Neuronal stem cell (in vitro differentiated cells): ENCODE results near the gene KRTAP10-7.
"Not testable (repeated sequence)": the region's sequence is repeated elsewhere in the genome, so short reads cannot be mapped to it uniquely, and the experiment has no call there.

Experiments
- DNase-seq: peaks from one replicate; pipeline ENCODE4 v3.0.0-alpha.2; 2013; ENCODE audit warnings: low spot score
- H2AFZ ChIP-seq: one replicate; pipeline ENCODE4 v1.6.1; 2013; ENCODE audit warnings: mild to moderate bottlenecking, low read length, inconsistent platforms
- H2AK5ac ChIP-seq: 2 replicates; pipeline ENCODE4 v1.6.1; 2013; ENCODE audit warnings: low read depth, mild to moderate bottlenecking, inconsistent platforms, low read length, moderate library complexity, mixed read lengths
- H2BK120ac ChIP-seq: 2 replicates; pipeline ENCODE4 v1.6.1; 2013; ENCODE audit warnings: low read depth, mild to moderate bottlenecking, inconsistent platforms, low read length, moderate library complexity, mixed read lengths
- H2BK12ac ChIP-seq: one replicate; pipeline ENCODE4 v1.6.1; 2013; ENCODE audit warnings: low read length, inconsistent platforms
- H2BK15ac ChIP-seq: 2 replicates; pipeline ENCODE4 v1.6.1; 2013; ENCODE audit warnings: mild to moderate bottlenecking, low read length, inconsistent platforms, mixed read lengths
- H2BK5ac ChIP-seq: one replicate; pipeline ENCODE4 v1.6.1; 2013; ENCODE audit warnings: inconsistent platforms, mild to moderate bottlenecking, low read length, moderate library complexity
- H3K14ac ChIP-seq: one replicate; pipeline ENCODE4 v1.6.1; 2013; ENCODE audit warnings: low read length, inconsistent platforms
- H3K18ac ChIP-seq: 2 replicates; pipeline ENCODE4 v1.6.1; 2013; ENCODE audit warnings: low read length, inconsistent platforms
- H3K23ac ChIP-seq: 2 replicates; pipeline ENCODE4 v1.6.1; 2013; ENCODE audit warnings: low read depth, mild to moderate bottlenecking, mixed read lengths, low read length, inconsistent platforms; ENCODE audit not compliant: poor library complexity
- H3K27ac ChIP-seq: replicated peaks from 3 replicates; pipeline ENCODE4 v1.5.1; 2013; ENCODE audit warnings: low read length, inconsistent platforms
- H3K27me3 ChIP-seq, 3 experiments: 2 replicates each; pipeline ENCODE4 v1.6.1; 2013; ENCODE audit warnings: low read length in 3 of 3, mild to moderate bottlenecking in 2 of 3, inconsistent platforms in 1 of 3, low read depth in 1 of 3, mixed read lengths in 1 of 3, moderate library complexity in 1 of 3; ENCODE audit not compliant: control insufficient read depth in 3 of 3, insufficient read depth in 3 of 3
- H3K36me3 ChIP-seq, 2 donors: replicated peaks in 1 of 2; 2 replicates each; pipeline ENCODE4 v1.6.1; 2013; ENCODE audit warnings: low read length in 2 of 2; ENCODE audit not compliant: control insufficient read depth in 2 of 2, insufficient read depth in 2 of 2
- H3K4ac ChIP-seq: 2 replicates; pipeline ENCODE4 v1.6.1; 2013; ENCODE audit warnings: inconsistent platforms, mild to moderate bottlenecking, low read length, moderate library complexity
- H3K4me1 ChIP-seq, 2 donors: 1 replicate in 1 of 2; 2 replicates in 1 of 2; pipeline ENCODE4 v1.6.1; 2013; ENCODE audit warnings: low read length in 2 of 2, low read depth in 1 of 2; ENCODE audit not compliant: control insufficient read depth in 2 of 2, insufficient read depth in 1 of 2
- H3K4me2 ChIP-seq: one replicate; pipeline ENCODE4 v1.6.1; 2013; ENCODE audit warnings: mild to moderate bottlenecking, low read length, inconsistent platforms; ENCODE audit not compliant: insufficient read depth, poor library complexity, severe bottlenecking
- H3K4me3 ChIP-seq, 2 donors: 2 replicates each; pipeline ENCODE4 v1.5.1; 2013; ENCODE audit warnings: low read length in 2 of 2, mild to moderate bottlenecking in 2 of 2, inconsistent platforms in 1 of 2, moderate library complexity in 1 of 2
- H3K79me1 ChIP-seq: one replicate; pipeline ENCODE4 v1.6.1; 2013; ENCODE audit warnings: low read depth, mild to moderate bottlenecking, inconsistent platforms, low read length, moderate library complexity
- H3K9ac ChIP-seq: one replicate; pipeline ENCODE4 v1.6.1; 2013; ENCODE audit warnings: mild to moderate bottlenecking, low read depth, low read length, inconsistent platforms; ENCODE audit not compliant: poor library complexity
- H3K9me3 ChIP-seq, 2 donors: replicated peaks in 1 of 2; 2 replicates each; pipeline versions ENCODE3 to v1.6.1; 2013; ENCODE audit warnings: low read length in 2 of 2, mild to moderate bottlenecking in 2 of 2, inconsistent platforms in 1 of 2, low read depth in 1 of 2, mixed read lengths in 1 of 2, moderate library complexity in 1 of 2; ENCODE audit not compliant: control insufficient read depth in 2 of 2, insufficient read depth in 1 of 2
- H4K8ac ChIP-seq: one replicate; pipeline ENCODE4 v1.6.1; 2013; ENCODE audit warnings: low read depth, mild to moderate bottlenecking, inconsistent platforms, low read length, moderate library complexity
- H4K91ac ChIP-seq: one replicate; pipeline ENCODE4 v1.6.1; 2013; ENCODE audit warnings: low read length, low read depth, mild to moderate bottlenecking, inconsistent platforms; ENCODE audit not compliant: poor library complexity
- WGBS, 2 donors: extraction: QIAGEN DNeasy Blood & Tissue Kit; methylation state at CpG; one replicate each; pipeline ENCODE4 v1.1.7; 2013; ENCODE audit warnings: missing lambda C conversion rate in 2 of 2, mixed read lengths in 1 of 2; ENCODE audit not compliant: insufficient read length in 2 of 2, insufficient replicate concordance in 1 of 2; ENCODE audit errors: extremely low coverage in 2 of 2; 5-methylcytosine and 5-hydroxymethylcytosine counted together

The KRTAP10-7 gene

DNA sequence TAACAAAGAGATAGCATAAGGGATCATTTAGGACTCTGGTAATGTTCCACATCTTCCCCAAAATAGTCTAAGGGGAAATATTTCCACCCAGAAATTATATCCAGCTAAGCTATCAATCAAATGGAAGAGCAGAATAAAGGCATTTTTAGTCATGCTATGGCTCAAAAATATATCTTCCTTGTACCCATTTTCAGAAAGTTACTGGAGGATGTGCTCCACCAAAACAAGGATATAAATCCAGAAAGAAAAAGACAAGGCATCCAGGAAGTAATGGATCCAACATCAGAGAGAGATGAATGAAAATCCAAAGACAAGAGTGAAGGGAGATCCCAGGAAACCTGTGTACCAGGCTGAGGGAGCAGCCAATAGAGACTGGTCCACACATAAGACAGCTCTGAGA lies 8.8 kb downstream of the KRTAP10-7 start:
- no peak overlapping the region for H2BK120ac ChIP-seq
- no peak overlapping the region for H2BK15ac ChIP-seq
- H2AFZ ChIP-seq = no peak overlapping the region
- DNase-seq = no peak
- no peaks in the 10 kb centered on the region for H3K36me3 ChIP-seq
- no peak overlapping the region for H3K4me3 ChIP-seq
- H3K9me3 ChIP-seq = peaks cover 3 to 8% of the 10 kb centered on the region in 2 donors
- H3K4ac ChIP-seq = no peak overlapping the region
- no peak overlapping the region for H3K18ac ChIP-seq
- no peak overlapping the region for H3K23ac ChIP-seq
- H3K27me3 ChIP-seq = peaks cover 0 to 2% (median 0%) of the 10 kb centered on the region in 3 experiments
- no peak overlapping the region for H3K27ac ChIP-seq
- no peak overlapping the region for H3K4me2 ChIP-seq
- H3K4me1 ChIP-seq = no peaks in the 10 kb centered on the region
- H3K9ac ChIP-seq = no peak overlapping the region
- H2AK5ac ChIP-seq = no peak overlapping the region
- no peak overlapping the region for H2BK5ac ChIP-seq
- H4K8ac ChIP-seq = no peak overlapping the region
- no peak overlapping the region for H4K91ac ChIP-seq
- no peak overlapping the region for H2BK12ac ChIP-seq
- H3K79me1 ChIP-seq = no peaks in the 10 kb centered on the region
- no peak overlapping the region for H3K14ac ChIP-seq

DNA sequence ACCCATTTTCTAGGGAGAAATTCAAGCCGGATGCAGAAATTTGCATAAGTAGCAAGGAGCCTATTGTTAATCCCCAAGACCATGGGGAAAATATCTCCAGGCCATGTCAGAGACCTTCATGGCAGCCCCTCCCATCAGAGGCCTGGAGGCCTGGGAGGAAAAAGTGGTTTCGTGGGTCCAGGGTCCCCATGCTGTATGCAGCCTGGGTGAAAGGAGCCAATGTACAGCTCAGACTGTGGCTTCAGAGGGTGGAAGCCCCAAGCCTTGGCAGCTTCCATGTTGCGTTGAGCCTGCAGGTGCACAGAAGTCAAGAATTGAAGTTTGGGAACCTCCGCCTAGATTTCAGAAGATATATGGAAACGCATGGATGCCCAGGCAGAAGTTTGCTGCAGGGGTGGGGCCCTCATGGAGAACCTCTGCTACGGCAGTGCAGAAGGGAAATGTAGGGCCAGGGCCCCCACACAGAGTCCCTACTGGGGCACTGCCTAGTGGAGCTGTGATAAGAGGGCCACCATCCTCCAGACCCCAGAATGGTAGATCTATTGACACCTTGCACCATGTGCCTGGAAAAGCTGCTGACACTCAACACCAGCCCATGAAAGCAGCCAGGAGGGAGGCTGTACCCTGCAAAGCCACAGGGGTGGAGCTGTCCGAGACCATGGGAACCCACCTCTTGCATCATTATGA lies 9.9 kb downstream of the KRTAP10-7 start:
- not testable (repeated sequence) for H3K27ac ChIP-seq, H2AK5ac ChIP-seq, DNase-seq, H2BK15ac ChIP-seq, H3K14ac ChIP-seq, H2AFZ ChIP-seq, H3K4me2 ChIP-seq, H3K4ac ChIP-seq, H3K79me1 ChIP-seq, H3K4me3 ChIP-seq, H3K9me3 ChIP-seq, H3K18ac ChIP-seq, H4K91ac ChIP-seq, H3K9ac ChIP-seq, H2BK120ac ChIP-seq, H4K8ac ChIP-seq, H2BK12ac ChIP-seq, H2BK5ac ChIP-seq, H3K23ac ChIP-seq, H3K4me1 ChIP-seq, H3K36me3 ChIP-seq, H3K27me3 ChIP-seq
- no CpG with 5 or more reads among the region's 7 CpGs for WGBS, 2 donors

DNA sequence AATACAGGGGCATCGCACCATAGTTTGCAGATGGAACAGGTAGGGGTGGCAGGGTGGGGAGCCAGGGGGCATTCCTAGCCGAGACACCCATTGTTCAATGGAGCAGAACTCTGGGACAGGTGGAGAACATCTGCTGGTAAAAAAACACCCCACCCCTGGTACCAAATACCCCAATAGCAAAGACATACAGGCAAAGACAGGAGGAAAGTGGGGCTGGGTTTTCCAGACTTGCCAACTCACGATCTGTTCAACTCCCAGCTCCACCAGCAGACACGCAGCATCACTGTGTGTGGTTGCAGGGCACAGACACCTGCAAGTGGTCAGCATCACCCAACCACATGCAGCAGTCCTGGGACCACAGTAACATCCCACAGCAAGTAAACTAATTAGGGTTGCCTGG lies 11.2 kb downstream of the KRTAP10-7 start:
- Histone ChIP-seq H3K27ac (no peak overlapping the region), H2AK5ac (no peak overlapping the region), H3K4me2 (no peak overlapping the region), H4K91ac (no peak overlapping the region), H2AFZ (no peak overlapping the region), H3K9ac (no peak overlapping the region), H3K36me3 (no peaks in the 10 kb centered on the region), H2BK12ac (no peak overlapping the region), H3K18ac (no peak overlapping the region), H2BK5ac (no peak overlapping the region), H3K4me3 (peak overlapping the region in 1 of 2 donors; percentile 22), H3K9me3 (peaks cover 3 to 8% of the 10 kb centered on the region in 2 donors), H3K27me3 (no peaks in the 10 kb centered on the region), H3K23ac (no peak overlapping the region), H2BK15ac (no peak overlapping the region), H3K14ac (no peak overlapping the region), H3K79me1 (no peaks in the 10 kb centered on the region), H3K4ac (no peak overlapping the region), H4K8ac (no peak overlapping the region), H3K4me1 (no peaks in the 10 kb centered on the region), H2BK120ac (no peak overlapping the region)
- WGBS, 2 donors = no CpG with 5 or more reads among the region's 4 CpGs
- no peak for DNase-seq

DNA sequence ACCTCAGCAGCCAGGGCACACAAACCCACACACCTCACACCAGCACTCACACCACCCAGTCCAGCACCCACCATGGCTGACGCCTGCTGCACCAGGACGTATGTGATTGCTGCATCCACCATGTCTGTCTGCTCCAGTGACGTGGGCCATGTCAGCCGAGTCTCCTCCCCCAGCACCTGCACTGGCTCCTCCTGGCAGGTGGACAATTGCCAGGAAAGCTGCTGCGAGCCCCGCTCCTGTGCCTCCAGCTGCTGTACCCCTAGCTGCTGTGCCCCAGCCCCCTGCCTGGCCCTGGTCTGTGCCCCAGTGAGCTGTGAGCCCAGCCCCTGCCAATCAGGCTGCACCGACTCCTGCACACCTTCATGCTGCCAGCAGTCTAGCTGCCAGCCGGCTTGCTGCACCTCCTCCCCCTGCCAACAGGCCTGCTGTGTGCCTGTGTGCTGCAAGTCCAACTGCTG lies 11.7 kb downstream of the KRTAP10-7 start, which contains the start of gene KRTAP10-8:
Gene KRTAP10-8 (plus strand): TSS at position 51 of the 458 bp plus-strand sequence. CDS start 22 bp downstream, at position 73.
- Histone ChIP-seq H2BK5ac (no peak within 1 kb of the TSS), H3K27me3 (no peaks in the 10 kb centered on the region), H3K4me2 (no peak within 1 kb of the TSS), H3K79me1 (no peaks in the 10 kb centered on the region), H3K4me3 (peak within 1 kb of the TSS in 1 of 2 donors; percentile 22), H4K91ac (peak within 1 kb of the TSS; percentile 77), H2AK5ac (peak within 1 kb of the TSS; percentile 96), H3K9ac (peak within 1 kb of the TSS; percentile 61), H2BK15ac (peak within 1 kb of the TSS; percentile 84), H3K27ac (no peak within 1 kb of the TSS), H3K9me3 (peaks cover 3 to 8% of the 10 kb centered on the region in 2 donors), H3K18ac (peak within 1 kb of the TSS; percentile 77), H4K8ac (no peak within 1 kb of the TSS), H3K36me3 (no peaks in the 10 kb centered on the region), H3K4me1 (no peaks in the 10 kb centered on the region), H2BK120ac (peak within 1 kb of the TSS; percentile 35), H3K14ac (peak within 1 kb of the TSS; percentile 97), H3K23ac (peak within 1 kb of the TSS; percentile 22), H2AFZ (no peak within 1 kb of the TSS), H2BK12ac (peak within 1 kb of the TSS; percentile 41), H3K4ac (no peak within 1 kb of the TSS)
- no CpG with 5 or more reads among the region's 8 CpGs for WGBS, 2 donors
- no peak for DNase-seq
